GM12874 (cell line): Measurements from ENCODE around the gene AUTS2.

ENCODE experiments used
- CTCF ChIP-seq: IDR thresholded peaks from 2 replicates; pipeline ENCODE4 v1.5.1; 2011; ENCODE audit warnings: low read depth, mild to moderate bottlenecking, control low read depth, low read length, moderate library complexity; ENCODE audit not compliant: insufficient read depth

Gene AUTS2

GRCh38 chr7:69795932-69796331 is 197.7 kb downstream of the AUTS2 start:
- no peak for TF ChIP-seq CTCF

GRCh38 chr7:69796416-69796815 is 198.1 kb downstream of the AUTS2 start:
- no peak for TF ChIP-seq CTCF

GRCh38 chr7:69799048-69799697 is 200.9 kb downstream of the AUTS2 start:
- no peak for TF ChIP-seq CTCF

- TF ChIP-seq CTCF = no peak
These were observed 201.7 kb downstream of the AUTS2 start for GRCh38 chr7:69799990-69800389.

GRCh38 chr7:69800495-69800894 is 202.2 kb downstream of the AUTS2 start:
- TF ChIP-seq CTCF = no peak

GRCh38 chr7:69801729-69802682 is 203.7 kb downstream of the AUTS2 start:
- TF ChIP-seq CTCF = no peak

- TF ChIP-seq CTCF = no peak
These were observed 205.6 kb downstream of the AUTS2 start for GRCh38 chr7:69803699-69804516.
